Measurements from ENCODE around the gene USP16. TPM values are rescaled to one million over a fixed set of nuclear protein-coding genes. Genes with fewer than 3 reads are reported as not detected.

USP16 gene
- total RNA-seq, 2 donors from 2014 or later: 23.2 to 28.1 TPM

- no peak for DNase-seq (ENCODE audit: low spot score)
- H3K4me3 ChIP-seq: no peak overlapping the region
- peaks cover 83% of the 10 kb centered on the region for H3K36me3 ChIP-seq
- no peaks in the 10 kb centered on the region for H3K4me1 ChIP-seq
- no peaks in the 10 kb centered on the region for H3K27me3 ChIP-seq
- H3K27ac ChIP-seq: no peak overlapping the region
- no peaks in the 10 kb centered on the region for H3K9me3 ChIP-seq
- TF ChIP-seq CTCF (IDR thresholded peaks at IDR 0.05): no peak
These were observed 10.2 kb downstream of the USP16 start for GRCh38 chr21:29034678-29035077.

- no peak overlapping the region for H3K27ac ChIP-seq
- H3K4me1 ChIP-seq: no peaks in the 10 kb centered on the region
- H3K9me3 ChIP-seq: no peaks in the 10 kb centered on the region
- H3K36me3 ChIP-seq: peaks cover 82% of the 10 kb centered on the region
- H3K27me3 ChIP-seq: no peaks in the 10 kb centered on the region
- DNase-seq (ENCODE audit: low spot score): no peak
- no peak overlapping the region for H3K4me3 ChIP-seq
- no peak for TF ChIP-seq CTCF (IDR thresholded peaks at IDR 0.05)
These were observed 27.8 kb downstream of the USP16 start for GRCh38 chr21:29052224-29052623.

- Histone ChIP-seq H3K9me3 (no peaks in the 10 kb centered on the region), H3K36me3 (peaks cover 85% of the 10 kb centered on the region), H3K27ac (no peak overlapping the region)
These were observed 28.6 kb downstream of the USP16 start for GRCh38 chr21:29053011-29053553.

GRCh38 chr21:29053656-29054055 is 29.2 kb downstream of the USP16 start:
- TF ChIP-seq CTCF (IDR thresholded peaks at IDR 0.05): no peak
- peaks cover 91% of the 10 kb centered on the region for H3K36me3 ChIP-seq
- H3K4me1 ChIP-seq: no peaks in the 10 kb centered on the region
- H3K4me3 ChIP-seq: no peak overlapping the region
- H3K9me3 ChIP-seq: no peaks in the 10 kb centered on the region
- no peak overlapping the region for H3K27ac ChIP-seq
- H3K27me3 ChIP-seq: no peaks in the 10 kb centered on the region
- DNase-seq (ENCODE audit: low spot score): no peak

More at GRCh38 chr21:29053011-29053553, 28.6 kb downstream of the USP16 start:
- DNase-seq (ENCODE audit: low spot score): no peak
- H3K4me3 ChIP-seq: no peak overlapping the region
- TF ChIP-seq CTCF (IDR thresholded peaks at IDR 0.05): no peak
- H3K27me3 ChIP-seq: no peaks in the 10 kb centered on the region
- no peaks in the 10 kb centered on the region for H3K4me1 ChIP-seq

GRCh38 chr21:29055080-29055479 is 30.6 kb downstream of the USP16 start:
- Histone ChIP-seq H3K4me3 (no peak overlapping the region), H3K36me3 (peaks cover 91% of the 10 kb centered on the region), H3K27me3 (no peaks in the 10 kb centered on the region), H3K9me3 (no peaks in the 10 kb centered on the region), H3K27ac (no peak overlapping the region), H3K4me1 (no peaks in the 10 kb centered on the region)
- DNase-seq (ENCODE audit: low spot score): no peak
- no peak for TF ChIP-seq CTCF (IDR thresholded peaks at IDR 0.05)

GRCh38 chr21:29056005-29056404 is 31.5 kb downstream of the USP16 start:
- H3K4me1 ChIP-seq: no peaks in the 10 kb centered on the region
- H3K4me3 ChIP-seq: no peak overlapping the region
- H3K36me3 ChIP-seq: peaks cover 93% of the 10 kb centered on the region
- DNase-seq (ENCODE audit: low spot score): no peak
- H3K9me3 ChIP-seq: no peaks in the 10 kb centered on the region
- H3K27me3 ChIP-seq: no peaks in the 10 kb centered on the region
- H3K27ac ChIP-seq: no peak overlapping the region
- TF ChIP-seq CTCF (IDR thresholded peaks at IDR 0.05): no peak
